22Rv1 (cell line): Measurements from ENCODE around the gene TPCN2.

ENCODE experiments used
- ZFX ChIP-seq: fragments of 450-650 bp; IDR thresholded peaks from 2 replicates; pipeline ENCODE4 v1.6.1; 2017; ENCODE audit warnings: antibody characterized with exemption, borderline replicate concordance
- TF ChIP-seq, protein P1 (sequence below): fragments of 450-650 bp; IDR thresholded peaks from 2 replicates; pipeline ENCODE4 v1.5.1; 2017; ENCODE audit warnings: mild to moderate bottlenecking

DNA sequence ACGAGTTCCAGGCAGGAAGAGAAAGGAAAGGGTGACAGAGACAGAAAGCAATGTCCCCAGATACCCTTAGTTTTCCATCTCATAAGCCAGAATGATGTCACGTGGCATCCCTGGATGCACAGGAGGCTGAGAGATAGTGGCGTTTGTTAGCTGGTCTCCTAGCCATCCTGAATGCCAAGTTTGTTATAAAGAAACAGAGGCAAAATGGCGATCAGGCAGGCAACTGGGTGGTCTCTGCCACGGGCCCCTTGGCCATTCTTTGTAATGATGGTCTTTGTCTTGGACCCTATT lies 112.3 kb downstream of the TPCN2 start:
- TF ChIP-seq, protein P1, sequence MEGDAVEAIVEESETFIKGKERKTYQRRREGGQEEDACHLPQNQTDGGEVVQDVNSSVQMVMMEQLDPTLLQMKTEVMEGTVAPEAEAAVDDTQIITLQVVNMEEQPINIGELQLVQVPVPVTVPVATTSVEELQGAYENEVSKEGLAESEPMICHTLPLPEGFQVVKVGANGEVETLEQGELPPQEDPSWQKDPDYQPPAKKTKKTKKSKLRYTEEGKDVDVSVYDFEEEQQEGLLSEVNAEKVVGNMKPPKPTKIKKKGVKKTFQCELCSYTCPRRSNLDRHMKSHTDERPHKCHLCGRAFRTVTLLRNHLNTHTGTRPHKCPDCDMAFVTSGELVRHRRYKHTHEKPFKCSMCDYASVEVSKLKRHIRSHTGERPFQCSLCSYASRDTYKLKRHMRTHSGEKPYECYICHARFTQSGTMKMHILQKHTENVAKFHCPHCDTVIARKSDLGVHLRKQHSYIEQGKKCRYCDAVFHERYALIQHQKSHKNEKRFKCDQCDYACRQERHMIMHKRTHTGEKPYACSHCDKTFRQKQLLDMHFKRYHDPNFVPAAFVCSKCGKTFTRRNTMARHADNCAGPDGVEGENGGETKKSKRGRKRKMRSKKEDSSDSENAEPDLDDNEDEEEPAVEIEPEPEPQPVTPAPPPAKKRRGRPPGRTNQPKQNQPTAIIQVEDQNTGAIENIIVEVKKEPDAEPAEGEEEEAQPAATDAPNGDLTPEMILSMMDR, result no peak
- TF ChIP-seq ZFX, result no peak
